GM10266 (cell line): ENCODE results near the gene NLRC5.

Experiments
- DNase-seq: peaks from one replicate; pipeline ENCODE4 v3.0.0; 2012; ENCODE audit errors: extremely low spot score
- CTCF ChIP-seq: IDR thresholded peaks from 2 replicates; pipeline ENCODE4 v1.5.1; 2012; ENCODE audit warnings: mild to moderate bottlenecking, low read depth; ENCODE audit not compliant: control insufficient read depth, insufficient read depth; ENCODE audit errors: missing control alignments

NLRC5 gene

GRCh38 chr16:57127037-57127763 lies 137.8 kb downstream of the NLRC5 start:
- DNase-seq: no peak
- TF ChIP-seq CTCF: no peak

- DNase-seq: no peak
Observed at GRCh38 chr16:57127836-57128235, 138.5 kb downstream of the NLRC5 start.

GRCh38 chr16:57128771-57129389 lies 139.5 kb downstream of the NLRC5 start:
- DNase-seq: no peak

More at GRCh38 chr16:57127836-57128235, 138.5 kb downstream of the NLRC5 start:
- TF ChIP-seq CTCF: no peak

GRCh38 chr16:57130950-57131321 lies 141.6 kb downstream of the NLRC5 start:
- no peak for DNase-seq
- no peak for TF ChIP-seq CTCF

More at GRCh38 chr16:57128771-57129389, 139.5 kb downstream of the NLRC5 start:
- TF ChIP-seq CTCF: no peak

GRCh38 chr16:57131351-57131970 lies 142.1 kb downstream of the NLRC5 start:
- TF ChIP-seq CTCF: no peak
- no peak for DNase-seq

GRCh38 chr16:57132470-57132869 lies 143.1 kb downstream of the NLRC5 start:
- no peak for DNase-seq
- TF ChIP-seq CTCF: no peak

- no peak for TF ChIP-seq CTCF
Observed at GRCh38 chr16:57133031-57133430, 143.7 kb downstream of the NLRC5 start.

More at GRCh38 chr16:57133031-57133430, 143.7 kb downstream of the NLRC5 start:
- no peak for DNase-seq
